GM19023 (cell line): ENCODE results near the gene TTC28.

ENCODE experiments used
- ATAC-seq: cut with Tn5 transposase; IDR thresholded peaks from one replicate; pipeline ENCODE4 v1.9.1; 2021; ENCODE audit warnings: mild to moderate bottlenecking, moderate library complexity; ENCODE audit not compliant: unreplicated experiment

TTC28 gene

DNA sequence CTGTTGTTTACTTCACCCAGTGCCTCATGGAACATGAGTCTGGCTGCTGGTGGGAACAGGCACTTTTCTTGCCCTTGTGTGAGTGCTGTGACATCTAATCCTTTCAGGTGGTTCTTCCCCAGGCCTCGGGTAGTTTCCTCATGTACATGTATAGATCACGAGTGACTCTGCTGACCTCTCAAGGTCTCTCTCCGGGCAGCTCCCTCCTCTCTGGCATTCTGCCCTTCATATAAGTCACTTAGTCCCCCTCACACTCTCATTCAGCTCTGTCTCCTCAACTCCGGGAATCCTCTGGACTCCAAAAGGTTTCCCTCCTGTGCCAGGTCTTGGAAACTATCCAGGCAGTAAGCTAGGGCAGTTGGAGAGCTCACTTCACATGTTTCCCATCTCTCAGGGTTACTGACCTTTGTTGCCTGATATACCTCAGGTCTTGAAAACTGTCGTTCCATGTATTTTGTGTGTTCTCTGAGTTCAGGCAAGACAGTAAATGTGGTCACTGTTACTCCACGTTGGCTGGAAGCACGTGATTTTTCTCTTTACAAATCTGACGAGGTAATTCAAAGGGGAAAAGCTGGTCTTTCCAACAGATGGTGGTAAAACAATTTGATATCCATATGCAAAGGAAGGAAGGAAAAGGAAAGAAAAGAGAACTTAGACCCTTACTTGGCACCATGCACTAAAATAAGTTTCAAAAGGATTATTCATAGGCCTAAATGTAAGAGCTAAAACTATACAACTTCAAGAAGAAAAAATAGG is 720.1 kb downstream of the TTC28 start:
- ATAC-seq: no peak

DNA sequence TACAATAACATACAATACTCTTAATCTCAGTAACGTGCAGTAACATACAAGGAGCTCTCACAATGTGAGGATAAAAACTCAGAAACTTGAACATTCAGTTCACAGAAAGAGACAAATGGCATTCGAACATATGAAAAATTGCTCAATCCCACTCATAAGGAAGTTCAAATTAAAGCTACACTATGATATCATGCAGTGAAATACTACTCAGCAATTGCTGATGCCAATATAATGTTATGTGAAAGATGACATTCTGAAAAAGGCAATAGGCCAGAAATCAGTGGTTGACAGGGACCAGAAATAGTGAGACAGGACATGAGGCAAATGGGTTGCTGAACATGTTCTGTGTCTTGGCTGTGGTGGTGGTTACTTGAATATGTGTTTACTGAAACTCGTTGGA is 726.9 kb downstream of the TTC28 start:
- ATAC-seq: no peak

DNA sequence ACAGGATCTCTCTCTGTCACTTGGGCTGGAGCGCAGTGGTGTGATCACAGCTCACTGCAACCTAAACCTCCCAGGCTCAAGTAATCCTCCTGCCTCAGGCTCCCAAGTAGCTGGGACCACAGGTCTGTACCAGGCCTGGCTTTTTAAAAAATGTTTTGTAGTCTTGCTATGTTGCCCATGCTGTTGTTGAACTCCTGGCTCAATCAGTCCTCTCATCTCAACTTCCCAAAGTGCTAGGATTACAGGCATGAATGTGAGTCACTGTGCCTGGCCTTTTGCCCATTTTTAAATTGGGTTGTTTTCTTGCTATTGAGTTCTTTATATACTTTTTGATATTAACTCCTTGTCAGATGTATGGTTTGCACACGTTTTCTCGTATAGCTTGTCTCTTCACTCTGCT is 727.5 kb downstream of the TTC28 start:
- ATAC-seq: no peak

DNA sequence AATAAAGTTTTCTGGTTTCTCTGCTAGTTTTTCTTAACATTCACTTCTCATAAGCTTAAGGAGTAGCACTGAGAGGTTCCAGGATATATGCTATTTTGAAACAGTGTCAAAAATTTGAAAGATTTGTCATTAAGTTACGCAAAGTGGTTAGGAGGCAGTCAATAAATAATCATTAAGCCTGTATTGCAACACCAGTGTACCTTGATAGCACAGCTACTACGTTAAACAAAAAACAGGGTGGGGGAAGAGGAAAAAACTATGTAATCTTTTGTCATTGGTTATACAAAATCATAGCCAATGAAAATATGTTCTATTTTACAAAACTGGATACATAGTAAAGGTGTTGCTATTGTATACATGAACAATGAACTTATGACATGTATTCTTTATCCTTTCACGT is 730.2 kb downstream of the TTC28 start:
- no peak for ATAC-seq

DNA sequence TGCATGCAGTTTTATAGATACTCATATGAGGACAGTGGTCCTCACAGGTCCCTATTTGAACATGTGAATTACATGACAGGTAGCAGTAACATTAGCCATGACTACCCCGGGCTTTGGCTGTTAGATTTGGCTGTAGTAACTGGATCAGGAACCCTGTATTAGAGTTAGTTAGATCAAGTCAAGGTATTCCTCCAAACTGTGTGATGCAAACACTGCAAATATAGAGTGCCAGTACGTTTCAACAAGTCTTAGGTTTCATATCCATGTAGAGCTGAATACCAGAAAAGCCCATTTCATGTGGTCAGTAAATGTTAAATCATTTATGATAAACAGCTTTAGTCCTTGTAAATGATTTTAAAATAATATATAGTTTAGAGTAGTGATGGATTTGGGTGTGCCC is 731.1 kb downstream of the TTC28 start:
- no peak for ATAC-seq

DNA sequence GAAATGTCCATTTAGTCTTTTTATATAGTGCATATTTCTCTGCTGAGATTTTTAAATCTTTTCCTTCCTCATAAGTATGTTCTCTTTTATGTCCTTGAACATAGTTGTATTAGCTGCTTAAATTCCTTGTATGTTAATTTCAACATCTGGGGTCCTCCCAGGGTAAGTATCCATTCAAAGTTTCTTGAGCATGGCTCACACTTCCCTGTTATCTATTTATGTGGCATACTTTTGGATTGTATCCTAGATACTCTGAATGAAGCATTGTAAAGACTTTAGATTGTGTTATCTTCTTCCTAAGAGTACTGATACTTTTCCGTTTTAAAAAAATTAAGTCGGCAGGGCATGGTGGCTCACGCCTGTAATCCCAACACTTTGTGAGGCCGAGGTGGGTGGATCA is 732.2 kb downstream of the TTC28 start:
- no peak for ATAC-seq

DNA sequence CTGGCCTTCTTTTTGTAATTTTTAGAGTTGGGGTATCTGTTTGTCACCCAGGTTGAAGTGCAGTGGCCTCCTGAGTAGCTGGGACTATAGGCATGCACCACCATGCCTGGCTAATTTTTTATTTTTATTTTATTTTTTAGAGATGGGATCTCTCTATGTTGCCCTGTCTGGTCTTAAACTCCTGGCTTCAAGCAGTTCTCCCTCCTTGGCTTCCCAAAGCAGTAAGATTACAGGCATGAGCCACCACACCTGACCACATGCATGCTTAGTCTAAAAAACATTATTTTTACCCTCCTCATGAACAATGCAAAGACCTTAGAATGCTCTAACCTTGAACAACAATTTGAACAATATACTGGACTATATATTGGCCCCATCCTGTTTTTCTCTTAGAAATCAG is 738.5 kb downstream of the TTC28 start:
- ATAC-seq: no peak

DNA sequence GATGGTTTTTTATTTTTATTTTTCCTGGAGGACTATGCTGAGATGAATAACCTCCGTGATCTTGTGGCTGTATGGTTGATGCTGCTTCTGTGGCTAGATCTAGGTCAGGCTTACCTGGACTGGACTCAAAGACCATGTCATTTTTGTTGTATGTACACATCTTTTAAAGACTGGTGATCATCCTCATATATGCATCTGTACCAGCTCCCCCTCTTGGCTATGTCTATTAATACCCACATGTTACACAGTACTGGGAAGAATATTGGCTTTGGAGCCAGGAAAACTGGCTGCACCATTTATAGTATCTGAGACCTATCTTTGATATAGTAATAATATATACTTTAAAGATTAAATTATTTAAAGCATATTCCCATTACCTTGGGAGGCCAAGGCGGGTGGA is 742.2 kb downstream of the TTC28 start:
- no peak for ATAC-seq

DNA sequence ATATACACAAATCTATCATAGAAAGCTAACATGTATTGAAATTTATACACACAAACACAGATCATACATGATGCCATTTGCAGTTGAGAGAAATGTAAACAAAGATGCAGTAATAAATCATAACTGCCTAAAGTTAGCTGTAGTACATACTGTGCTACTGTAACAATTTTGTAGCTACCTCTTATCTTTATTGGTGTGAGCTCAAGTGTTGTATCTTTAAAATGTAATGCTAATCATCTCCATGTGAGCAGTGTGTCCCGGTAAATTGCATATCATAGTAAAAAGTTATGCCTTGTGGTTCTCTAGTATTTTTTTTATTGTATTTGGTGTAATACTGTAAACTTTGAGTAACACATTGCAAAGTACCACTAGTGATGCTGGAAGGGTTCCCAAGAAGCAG is 743.7 kb downstream of the TTC28 start:
- ATAC-seq: no peak

DNA sequence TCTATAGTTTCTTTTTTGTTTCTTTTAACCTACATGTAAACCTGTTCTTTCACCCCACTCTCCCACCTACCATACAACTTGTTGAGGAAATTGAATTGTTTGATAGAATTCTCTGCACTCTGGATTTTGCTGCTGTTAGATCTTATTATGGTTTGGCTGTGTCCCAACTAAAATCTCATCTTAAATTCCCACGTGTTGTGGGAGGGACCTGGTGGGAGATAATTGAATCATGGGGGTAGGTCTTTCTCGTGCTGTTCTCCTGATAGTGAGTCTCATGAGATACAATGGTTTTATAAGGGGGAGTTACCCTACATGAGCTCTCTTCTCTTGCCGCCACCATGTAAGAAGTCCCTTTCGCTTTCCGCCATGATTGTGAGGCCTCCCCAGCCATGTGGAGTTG is 745.6 kb downstream of the TTC28 start:
- ATAC-seq: no peak

DNA sequence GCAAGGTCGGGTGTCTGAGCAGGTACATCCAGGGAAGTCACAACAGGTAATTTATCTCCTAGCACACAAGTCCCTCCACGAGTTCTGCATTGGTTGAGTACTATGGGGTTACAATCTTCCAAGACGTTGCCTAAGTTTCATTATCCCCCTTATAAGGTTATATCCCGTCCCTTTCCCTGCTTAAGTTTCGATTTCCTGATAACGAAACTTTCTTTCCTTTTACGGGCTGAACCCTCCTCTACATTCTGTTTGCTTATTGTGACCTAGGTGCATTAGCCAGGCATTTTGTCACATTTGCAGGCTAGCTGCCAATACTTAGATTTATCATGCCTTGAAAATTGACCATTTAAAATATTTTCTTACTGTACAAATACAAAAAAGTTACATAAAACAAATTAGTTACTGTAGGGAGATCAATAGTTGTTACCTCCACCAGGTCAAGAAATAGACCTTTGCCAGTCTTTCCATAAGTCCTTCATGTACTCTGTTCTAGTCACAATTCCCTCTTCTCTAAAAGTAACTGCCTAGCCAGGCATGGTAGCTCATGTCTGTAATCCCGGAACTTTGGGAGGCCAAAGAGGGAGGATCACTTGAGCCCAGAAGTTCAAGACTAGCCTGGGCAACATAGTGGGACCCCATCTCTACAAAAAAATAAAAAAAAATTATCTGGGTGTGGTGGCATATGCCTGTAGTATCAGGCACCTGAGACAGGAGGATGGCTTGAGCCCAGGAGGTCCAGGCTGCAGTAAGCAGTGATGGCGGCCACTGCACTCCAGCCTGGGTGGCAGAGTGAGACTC is 746.3 kb downstream of the TTC28 start:
- ATAC-seq: no peak

DNA sequence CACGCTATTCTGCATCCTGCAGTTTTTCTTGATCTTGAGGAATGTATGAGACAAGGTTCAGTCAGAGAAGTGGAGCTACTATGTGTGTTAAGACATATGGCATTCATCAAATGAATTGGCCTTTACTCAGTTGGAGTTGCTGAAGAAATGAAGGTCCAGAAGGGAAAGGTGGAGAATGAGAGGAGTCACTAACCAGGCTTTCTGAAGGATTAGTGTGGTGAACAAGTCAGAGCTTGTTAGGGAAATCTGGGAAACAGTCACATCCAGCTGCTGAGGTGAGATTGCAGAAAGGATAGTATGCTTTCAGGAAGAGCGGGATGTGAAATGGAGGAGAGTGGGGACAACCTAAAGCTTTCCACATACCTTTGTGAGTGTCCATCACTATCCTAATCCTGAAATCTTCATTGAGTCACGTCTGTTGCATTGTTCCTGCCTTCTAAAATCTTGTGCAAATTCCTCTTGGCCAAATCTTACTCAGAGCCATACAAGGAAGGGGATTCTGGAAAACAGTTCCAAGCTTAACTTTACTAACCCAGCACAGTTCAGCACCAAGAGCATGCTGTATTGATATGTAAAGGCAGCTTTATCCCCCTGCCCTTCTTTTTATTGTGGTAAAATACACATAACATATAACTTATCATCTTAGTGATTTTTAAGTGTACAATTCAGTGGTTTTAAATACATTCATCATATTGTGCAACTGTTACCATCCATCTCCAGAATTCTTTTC is 749.1 kb downstream of the TTC28 start:
- ATAC-seq: no peak
